Thyroid gland (tissue), 4 donors: ENCODE results near the gene U2SURP. TPM values are rescaled to one million over a fixed set of nuclear protein-coding genes. Genes with fewer than 3 reads are reported as not detected.

Experiments
- DNase-seq, 2 donors: peaks; one replicate each; pipeline ENCODE4 v3.0.0-alpha.2; 2019
- H3K27ac ChIP-seq, 3 donors: fragments of 200-600 bp; sonication (generic); 1 replicate in 2 of 3; 2 replicates in 1 of 3; pipeline ENCODE4 v1.5.1; 2016 to 2019; ENCODE audit warnings: mild to moderate bottlenecking in 1 of 3, moderate library complexity in 1 of 3
- H3K27me3 ChIP-seq: fragments of 200-600 bp; sonication (generic); one replicate; pipeline ENCODE4 v1.5.1; 2019
- H3K36me3 ChIP-seq, 2 donors: fragments of 200-600 bp; sonication (generic); one replicate each; pipeline ENCODE4 v1.5.1; 2016 to 2019
- H3K4me1 ChIP-seq, 2 donors: fragments of 200-600 bp; sonication (generic); one replicate each; pipeline ENCODE4 v1.5.1; 2017 to 2019
- H3K4me3 ChIP-seq, 3 donors: fragments of 200-600 bp; sonication (generic); replicated peaks in 1 of 3; 1 replicate in 2 of 3; 2 replicates in 1 of 3; pipeline ENCODE4 v1.5.1; 2016; ENCODE audit warnings: mild to moderate bottlenecking in 1 of 3
- H3K9me3 ChIP-seq: fragments of 200-600 bp; sonication (generic); one replicate; pipeline ENCODE4 v1.5.1; 2017
- CTCF ChIP-seq, 6 experiments: fragments of 200-600 bp in 3 of 6; fragments of 450-650 bp in 3 of 6; sonication (generic) in 3 of 6; IDR thresholded peaks; one replicate each; pipeline ENCODE4 v1.5.1; 2016 to 2019; ENCODE audit warnings: antibody characterized with exemption in 6 of 6, mild to moderate bottlenecking in 2 of 6, inconsistent platforms in 1 of 6, moderate library complexity in 1 of 6
- POLR2A ChIP-seq, 2 donors: fragments of 450-650 bp; IDR thresholded peaks; one replicate each; pipeline ENCODE4 v1.6.1; 2017; ENCODE audit warnings: antibody characterized with exemption in 2 of 2, mild to moderate bottlenecking in 2 of 2, moderate library complexity in 1 of 2
- WGBS, 2 donors: methylation state at CpG; one replicate each; pipeline ENCODE4 v1.1.5; 2017; 5-methylcytosine and 5-hydroxymethylcytosine counted together
- intact Hi-C: fragments of 100-400 bp; cut with DNase I; formaldehyde crosslinking; loops from one replicate; pipeline ENCODE4 v1.15.1; 2023
- small RNA-seq: library from RNA; depleted of rRNA; stranded (forward); fragments of <200 nt; gene quantifications from one replicate; pipeline ENCODE3, GENCODE V24; 2016
- total RNA-seq, 4 donors: library from RNA; depleted of rRNA; stranded (reverse); fragments of >200 nt; gene quantifications; one replicate each; pipeline ENCODE4 v1.2.3, GENCODE V29; 2016

Gene U2SURP
- total RNA-seq, 4 donors from 2014 or later, result 87.8 to 144 (median 102) TPM

GRCh38 chr3:143105170-143105569 is 103.8 kb downstream of the U2SURP start:
- no peaks in the 10 kb centered on the region for H3K27me3 ChIP-seq
- intact Hi-C loops, result no loop called here
- H3K27ac ChIP-seq, result no peak overlapping the region
- peaks cover 2 to 5% of the 10 kb centered on the region in 2 donors for H3K4me1 ChIP-seq
- H3K36me3 ChIP-seq, result no peaks in the 10 kb centered on the region
- 74 to 98% methylated on average over 5 of the region's 5 CpGs for WGBS, 2 donors
- no peak for TF ChIP-seq POLR2A (IDR thresholded peaks at IDR 0.05)
- TF ChIP-seq CTCF (IDR thresholded peaks at IDR 0.05), result no peak
- no peaks in the 10 kb centered on the region for H3K9me3 ChIP-seq
- no peak overlapping the region for H3K4me3 ChIP-seq
- no peak for DNase-seq

GRCh38 chr3:143109861-143110260 is 108.5 kb downstream of the U2SURP start:
- H3K27ac ChIP-seq, result peak overlapping the region; percentile 79 to 84 (median 82)
- no peaks in the 10 kb centered on the region for H3K36me3 ChIP-seq
- H3K4me1 ChIP-seq, result peaks cover 12% of the 10 kb centered on the region in 2 donors
- intact Hi-C loops, result loop anchor here (10.0 kb wide), 1 partner anchor 535 kb away; no protein-coding TSS in a partner anchor
- no peaks in the 10 kb centered on the region for H3K9me3 ChIP-seq
- DNase-seq, result peak; percentile 92 to 93
- TF ChIP-seq CTCF (IDR thresholded peaks at IDR 0.05) (no peak), POLR2A (IDR thresholded peaks at IDR 0.05) (no peak)
- no peaks in the 10 kb centered on the region for H3K27me3 ChIP-seq
- no peak overlapping the region for H3K4me3 ChIP-seq
- WGBS, 2 donors, result 24 to 36% methylated on average over 5 of the region's 5 CpGs

Small RNAs within 50 kb of the gene (small RNA-seq; reads per million reads assigned to genes)
- not detected for gene AC021074.2

Other genes with a start within 250 kb of the U2SURP start
- 10 to 100 TPM in 2 of 4 donors, 1 to 10 TPM in 2; 3.1 to 37.8 (median 14.5) TPM for gene PCOLCE2, start 112.5 kb upstream of the U2SURP start, total RNA-seq
- not detected for gene PAQR9, start 37.9 kb upstream of the U2SURP start, total RNA-seq
- 10 to 100 TPM in 3 of 4 donors, 1 to 10 TPM in 1; 8.5 to 14.0 (median 12.2) TPM for gene CHST2, start 118.2 kb downstream of the U2SURP start, total RNA-seq